ENCODE data around the gene TPK1.

TPK1 gene

DNA sequence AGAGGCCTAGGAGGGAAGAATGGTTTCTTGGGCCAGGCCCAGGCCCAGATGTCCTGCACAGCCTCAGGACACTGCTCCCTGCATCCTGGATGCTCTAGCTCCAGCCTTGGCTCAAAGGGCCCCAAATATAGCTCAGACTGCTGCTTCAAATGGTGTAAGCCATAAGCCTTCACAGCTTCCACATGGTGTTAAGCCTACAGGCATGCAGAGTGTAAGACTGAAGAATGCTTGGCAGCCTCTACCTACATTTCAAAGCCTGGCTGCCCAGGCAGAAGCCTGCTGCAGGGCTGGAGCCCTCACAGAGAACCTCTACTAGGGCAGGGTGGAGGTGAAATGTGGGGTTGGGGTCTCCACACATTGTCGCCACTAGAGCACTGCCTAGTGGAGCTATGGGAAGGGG lies 118.1 kb downstream of the TPK1 start:
- no peak for DNase-seq

DNA sequence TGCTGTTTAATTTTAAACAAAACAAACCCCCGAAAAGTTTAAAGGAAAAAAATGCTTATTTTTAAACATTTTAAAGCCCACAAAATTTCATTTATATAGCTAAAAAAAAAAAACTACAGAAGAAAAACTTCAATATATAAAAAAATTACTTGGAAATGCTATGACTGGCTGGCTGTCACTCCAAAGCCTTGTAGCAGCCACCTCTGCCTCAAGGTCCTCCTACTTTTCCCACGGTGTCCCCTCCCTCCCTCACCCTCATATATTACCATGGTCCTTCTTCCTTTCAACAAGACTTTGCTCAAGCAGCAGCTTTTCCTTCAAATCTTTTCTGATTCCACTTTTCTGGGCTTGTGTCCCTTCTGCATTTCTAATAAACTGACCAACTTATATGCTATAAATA lies 122.0 kb downstream of the TPK1 start:
- no peak for DNase-seq

DNA sequence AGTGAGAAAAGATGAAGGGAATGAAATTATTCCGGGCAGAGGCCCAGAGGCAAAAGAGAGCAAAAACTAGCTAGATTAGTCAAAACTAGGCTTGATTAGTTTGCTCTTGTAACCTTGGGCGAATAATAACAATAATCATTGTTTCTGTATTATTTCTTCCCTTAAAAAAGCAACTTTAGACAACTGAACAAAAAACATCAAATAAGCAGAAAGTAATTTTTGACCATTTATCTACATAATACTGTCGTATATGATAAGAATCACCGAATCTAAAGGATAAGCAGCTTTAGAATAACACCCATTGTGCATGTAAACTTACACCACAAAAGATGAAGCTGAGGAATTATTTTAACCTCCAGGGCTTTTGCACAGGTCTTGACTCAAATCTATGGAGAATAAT lies 125.1 kb downstream of the TPK1 start:
- DNase-seq = no peak

DNA sequence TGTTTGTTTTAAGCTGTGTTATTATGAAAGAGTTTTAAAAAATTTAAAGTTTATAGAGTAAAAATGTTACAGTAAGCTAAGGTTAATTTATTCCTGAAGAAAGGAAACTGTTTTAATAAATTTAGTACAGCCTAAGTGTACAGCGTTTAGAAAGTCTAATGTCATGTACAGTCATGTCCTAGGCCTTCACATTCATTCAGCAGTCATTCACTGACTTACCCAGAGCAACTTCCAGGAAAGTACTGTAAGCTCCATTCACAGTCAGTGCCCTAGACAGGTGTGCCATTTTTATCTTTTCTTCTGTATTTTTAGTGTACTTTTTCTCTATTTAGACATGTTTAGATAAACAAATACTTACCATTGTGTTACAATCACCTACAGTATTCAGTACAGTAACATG lies 126.8 kb downstream of the TPK1 start:
- DNase-seq = no peak

DNA sequence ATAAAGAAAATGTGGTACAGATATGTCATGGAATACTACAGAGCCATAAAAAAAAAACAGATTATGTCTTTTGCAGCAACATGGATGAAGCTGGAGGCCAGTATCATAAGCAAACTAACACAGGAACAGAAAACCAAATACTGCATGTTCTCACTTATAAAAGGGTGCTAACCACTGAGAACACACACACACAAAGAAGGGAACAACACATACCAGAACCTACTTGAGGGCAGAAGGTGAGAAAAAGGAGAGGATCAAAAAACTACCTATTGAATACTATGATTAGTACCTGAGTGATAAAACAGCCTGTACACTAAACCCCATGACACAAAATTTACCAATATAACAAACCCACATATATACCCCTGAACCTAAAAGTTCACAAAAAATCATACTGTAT lies 144.6 kb downstream of the TPK1 start:
- DNase-seq = no peak

- no peak for DNase-seq
Measured at GRCh38 chr7:144682581-144683280, 153.1 kb downstream of the TPK1 start.

DNA sequence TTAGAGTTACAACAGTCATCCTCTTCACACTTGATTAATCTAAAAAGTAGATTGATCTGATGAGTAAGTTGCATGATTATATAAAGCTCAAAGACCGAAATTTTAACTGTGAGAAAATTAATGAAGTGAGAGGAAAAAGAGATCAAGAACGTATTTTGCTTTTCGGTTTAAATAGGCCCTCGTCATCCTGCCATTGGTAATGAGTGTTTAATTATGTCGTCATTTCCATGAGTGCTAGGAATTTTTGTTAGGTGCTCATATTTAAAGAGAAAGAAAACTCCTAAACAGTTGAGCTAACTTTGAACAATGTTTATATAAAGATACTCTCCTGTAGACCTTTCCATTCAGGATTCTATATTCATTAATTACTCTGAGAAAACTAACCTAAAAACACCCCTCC lies 159.4 kb downstream of the TPK1 start:
- no peak for DNase-seq

DNA sequence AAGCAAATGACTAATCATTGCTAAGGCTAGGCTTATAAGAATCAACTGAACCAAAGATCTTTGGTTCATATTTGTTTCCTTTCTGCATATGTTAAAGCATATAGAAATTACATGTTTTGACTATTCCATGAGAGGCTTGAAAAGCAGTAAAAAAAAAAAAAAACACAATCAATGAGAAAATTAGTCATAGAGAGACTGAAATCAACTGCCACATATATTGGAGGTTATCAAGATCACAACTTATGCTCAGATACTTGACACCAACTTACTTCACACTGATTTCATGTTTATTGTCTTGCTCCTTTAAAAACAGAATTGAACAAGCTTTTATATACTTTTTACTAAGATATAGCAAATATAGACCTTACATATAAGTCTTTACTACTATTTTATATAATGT lies 161.3 kb downstream of the TPK1 start:
- no peak for DNase-seq

GRCh38 chr7:144672869-144673268 lies 163.0 kb downstream of the TPK1 start:
- DNase-seq = no peak

- DNase-seq = no peak
Measured at GRCh38 chr7:144671429-144671828, 164.4 kb downstream of the TPK1 start.

GRCh38 chr7:144670218-144670617 lies 165.6 kb downstream of the TPK1 start:
- DNase-seq = no peak

DNA sequence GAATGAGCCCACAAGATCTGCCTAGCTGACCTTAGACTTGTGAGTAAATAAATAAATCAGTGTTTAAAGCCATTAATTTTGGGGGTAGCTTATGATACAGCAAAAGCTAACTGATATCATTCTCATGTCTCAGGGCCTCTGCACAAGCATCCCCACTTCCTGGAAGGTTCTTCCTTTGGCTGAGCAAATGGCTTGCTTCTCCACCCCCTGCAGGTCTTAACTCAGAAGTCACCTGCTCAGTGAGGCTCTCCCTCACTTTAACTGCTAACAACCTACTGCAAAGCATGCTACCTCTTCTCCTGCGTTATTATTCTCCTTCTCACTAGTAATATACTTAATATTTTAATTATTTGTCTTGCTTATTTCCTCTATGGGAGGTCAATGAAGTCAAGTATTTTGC lies 167.3 kb downstream of the TPK1 start:
- no peak for DNase-seq

DNA sequence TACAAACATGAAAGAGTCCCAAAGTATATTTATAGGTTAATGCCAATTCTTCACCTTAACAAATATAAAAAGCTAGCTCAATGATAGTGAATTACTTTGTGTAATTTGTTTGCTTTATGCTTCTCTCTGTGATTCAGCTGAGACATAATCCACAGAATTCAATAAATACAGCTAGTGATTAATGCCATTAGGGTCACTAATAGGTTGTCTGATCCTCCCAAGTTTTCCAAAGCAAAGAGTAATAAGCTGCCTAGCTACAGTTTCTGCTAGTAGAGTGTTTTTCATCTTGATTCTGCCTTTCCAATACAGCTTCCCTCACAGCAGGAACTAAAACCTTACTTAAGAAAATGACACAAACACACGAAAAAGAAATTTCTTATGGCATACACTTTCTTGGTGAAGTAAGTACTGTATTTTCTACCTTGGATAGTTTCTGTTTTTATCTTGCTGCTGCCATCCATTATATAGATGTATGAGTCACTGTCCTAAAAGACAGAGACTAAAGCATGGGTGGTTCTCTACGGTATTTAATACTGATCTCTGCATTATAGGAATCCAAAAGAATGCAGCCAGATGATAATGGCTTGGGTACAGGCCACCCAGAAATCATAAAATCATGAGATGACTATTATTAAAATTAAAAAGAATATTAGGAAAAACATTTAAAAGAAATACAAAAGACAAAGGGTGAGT lies 170.0 kb downstream of the TPK1 start:
- no peak for DNase-seq

GRCh38 chr7:144659211-144659610 lies 176.6 kb downstream of the TPK1 start:
- no peak for DNase-seq

GRCh38 chr7:144656965-144657517 lies 178.8 kb downstream of the TPK1 start:
- no peak for DNase-seq

- DNase-seq = no peak
Measured at GRCh38 chr7:144653449-144653848, 182.4 kb downstream of the TPK1 start.

GRCh38 chr7:144650439-144650838 lies 185.4 kb downstream of the TPK1 start:
- DNase-seq = no peak

- no peak for DNase-seq
Measured at GRCh38 chr7:144649120-144649519, 186.7 kb downstream of the TPK1 start.

- no peak for DNase-seq
Measured at GRCh38 chr7:144641389-144642044, 194.3 kb downstream of the TPK1 start.

DNA sequence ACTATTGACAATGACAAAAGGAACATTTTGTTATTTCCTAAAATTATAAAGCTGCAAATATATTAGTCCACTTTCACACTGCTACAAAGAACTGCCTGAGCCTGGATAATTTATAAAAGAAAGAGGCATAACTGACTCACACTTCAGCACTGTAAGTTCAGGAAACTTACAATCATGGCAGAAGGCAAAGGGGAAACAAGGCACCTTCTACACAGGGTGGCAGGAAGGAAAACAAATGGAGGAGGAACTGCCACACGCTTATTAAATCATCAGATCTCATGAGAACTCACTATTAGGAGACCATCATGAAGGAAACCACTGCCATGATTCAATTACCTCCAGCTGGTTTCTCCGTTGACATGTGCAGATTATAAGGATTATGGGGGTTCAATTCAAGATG lies 203.1 kb downstream of the TPK1 start:
- no peak for DNase-seq

- no peak for DNase-seq
Measured at GRCh38 chr7:144629598-144629997, 206.3 kb downstream of the TPK1 start.

DNA sequence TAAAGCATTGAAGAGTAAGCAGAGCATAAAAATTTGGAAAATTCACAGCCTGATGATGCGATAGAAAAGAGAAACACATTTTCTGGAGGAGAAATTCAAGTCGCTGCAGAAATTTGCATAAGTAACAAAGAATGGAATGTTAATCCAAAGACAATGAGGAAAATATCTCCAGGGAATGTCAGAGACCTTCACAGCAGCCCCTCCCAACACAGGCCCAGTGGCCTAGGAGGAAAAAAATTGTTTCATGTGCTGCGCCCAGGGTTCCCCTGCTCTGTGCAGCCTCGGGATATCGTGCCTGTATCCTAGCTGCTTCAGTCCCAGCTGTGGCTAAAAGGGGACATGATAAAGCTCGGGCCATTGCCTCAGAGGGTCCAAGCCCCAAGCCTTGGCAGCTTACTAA lies 206.8 kb downstream of the TPK1 start:
- no peak for DNase-seq

- DNase-seq = no peak
Measured at GRCh38 chr7:144628176-144628575, 207.7 kb downstream of the TPK1 start.

- no peak for DNase-seq
Measured at GRCh38 chr7:144622745-144623144, 213.1 kb downstream of the TPK1 start.
